Immature natural killer cell (primary cell): ENCODE measurements around the gene SLC23A2. TPM values are rescaled to one million over a fixed set of nuclear protein-coding genes. Genes with fewer than 3 reads are reported as not detected.
"Not testable (repeated sequence)": the region's sequence is repeated elsewhere in the genome, so short reads cannot be mapped to it uniquely, and the experiment has no call there.

Experiments
- DNase-seq, 3 donors: peaks; one replicate each; pipeline ENCODE4 v3.0.0; 2022; ENCODE audit warnings: mixed read lengths in 1 of 3
- H3K27ac Mint-ChIP-seq, 6 donors: one replicate each; pipeline ENCODE4 v1.8.0; 2020; ENCODE audit warnings: mixed read lengths in 6 of 6, mild to moderate bottlenecking in 5 of 6, inconsistent platforms in 4 of 6, moderate library complexity in 3 of 6
- H3K27me3 Mint-ChIP-seq, 3 donors: one replicate each; pipeline ENCODE4 v1.8.0; 2020 to 2021; ENCODE audit warnings: low read depth in 3 of 3, mild to moderate bottlenecking in 3 of 3, mixed read lengths in 3 of 3, moderate library complexity in 3 of 3, inconsistent platforms in 1 of 3
- H3K36me3 Mint-ChIP-seq, 3 donors: one replicate each; pipeline ENCODE4 v1.8.0; 2020; ENCODE audit warnings: mixed read lengths in 3 of 3, inconsistent platforms in 2 of 3, mild to moderate bottlenecking in 2 of 3
- H3K4me1 Mint-ChIP-seq, 2 donors: one replicate each; pipeline ENCODE4 v1.8.0; 2020; ENCODE audit warnings: inconsistent platforms in 2 of 2, mild to moderate bottlenecking in 2 of 2, mixed read lengths in 2 of 2, moderate library complexity in 1 of 2
- H3K4me3 Mint-ChIP-seq, 5 donors: one replicate each; pipeline ENCODE4 v1.8.0; 2020; ENCODE audit warnings: mild to moderate bottlenecking in 5 of 5, mixed read lengths in 5 of 5, inconsistent platforms in 3 of 5, moderate library complexity in 3 of 5
- H3K9me3 Mint-ChIP-seq, 6 donors: one replicate each; pipeline ENCODE4 v1.8.0; 2020; ENCODE audit warnings: mild to moderate bottlenecking in 6 of 6, mixed read lengths in 6 of 6, inconsistent platforms in 4 of 6, moderate library complexity in 3 of 6
- polyA plus RNA-seq, 3 donors: library from polyadenylated mRNA; unstranded; fragments of 300-500 nt; fragmentation: Illumina TruSeq; gene quantifications; one replicate each; pipeline ENCODE4 v1.2.3, GENCODE V29; 2021

SLC23A2 gene
- polyA plus RNA-seq, 3 donors from 2014 or later: 5.0 to 9.3 (median 5.1) TPM

DNA sequence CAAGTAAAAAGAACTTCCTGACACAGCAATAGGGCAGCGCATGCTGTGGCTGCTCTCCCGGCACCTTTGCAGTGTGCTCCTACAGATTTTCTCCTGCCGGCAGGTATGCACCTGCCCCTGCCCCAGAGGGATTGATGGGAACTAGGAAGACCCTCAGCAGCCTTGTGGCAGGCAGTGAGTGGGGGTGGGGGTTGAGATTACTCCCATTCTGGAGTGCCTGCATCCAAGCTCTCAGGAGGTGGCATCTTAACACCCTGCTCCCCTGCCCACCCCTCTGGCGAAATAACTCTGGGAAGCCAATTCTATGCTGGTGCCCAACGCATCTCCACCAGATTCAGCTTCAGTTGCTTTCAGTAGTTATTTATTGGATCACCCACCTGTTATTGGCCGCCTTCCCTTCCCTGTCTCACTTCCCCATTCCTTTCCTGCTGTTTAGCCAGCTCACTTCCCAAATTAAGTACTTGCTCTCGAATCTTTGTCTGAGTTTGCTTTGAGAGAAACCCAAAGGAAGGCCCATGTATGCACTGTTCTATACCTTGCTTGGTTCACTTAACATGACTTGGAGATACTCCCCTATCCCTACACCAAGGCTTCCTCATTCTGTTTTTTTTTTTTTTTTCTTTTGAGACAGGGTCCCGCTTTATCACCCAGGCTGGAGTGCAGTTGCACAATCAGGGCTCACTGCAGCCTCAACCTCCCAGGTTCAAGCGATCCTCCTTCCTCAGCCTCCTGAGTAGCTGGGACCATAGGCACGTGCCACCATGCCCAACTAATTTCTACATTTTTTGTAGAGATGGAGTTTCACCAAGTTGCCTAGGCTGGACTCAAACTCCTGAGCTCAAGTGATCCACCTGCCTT is 29.3 kb upstream of the SLC23A2 start:
- DNase-seq: no peak
- no peaks in the 10 kb centered on the region for H3K9me3 Mint-ChIP-seq
- H3K27me3 Mint-ChIP-seq: no peaks in the 10 kb centered on the region
- H3K36me3 Mint-ChIP-seq: no peaks in the 10 kb centered on the region
- no peak overlapping the region for H3K27ac Mint-ChIP-seq
- no peak overlapping the region for H3K4me3 Mint-ChIP-seq
- H3K4me1 Mint-ChIP-seq: no peaks in the 10 kb centered on the region

DNA sequence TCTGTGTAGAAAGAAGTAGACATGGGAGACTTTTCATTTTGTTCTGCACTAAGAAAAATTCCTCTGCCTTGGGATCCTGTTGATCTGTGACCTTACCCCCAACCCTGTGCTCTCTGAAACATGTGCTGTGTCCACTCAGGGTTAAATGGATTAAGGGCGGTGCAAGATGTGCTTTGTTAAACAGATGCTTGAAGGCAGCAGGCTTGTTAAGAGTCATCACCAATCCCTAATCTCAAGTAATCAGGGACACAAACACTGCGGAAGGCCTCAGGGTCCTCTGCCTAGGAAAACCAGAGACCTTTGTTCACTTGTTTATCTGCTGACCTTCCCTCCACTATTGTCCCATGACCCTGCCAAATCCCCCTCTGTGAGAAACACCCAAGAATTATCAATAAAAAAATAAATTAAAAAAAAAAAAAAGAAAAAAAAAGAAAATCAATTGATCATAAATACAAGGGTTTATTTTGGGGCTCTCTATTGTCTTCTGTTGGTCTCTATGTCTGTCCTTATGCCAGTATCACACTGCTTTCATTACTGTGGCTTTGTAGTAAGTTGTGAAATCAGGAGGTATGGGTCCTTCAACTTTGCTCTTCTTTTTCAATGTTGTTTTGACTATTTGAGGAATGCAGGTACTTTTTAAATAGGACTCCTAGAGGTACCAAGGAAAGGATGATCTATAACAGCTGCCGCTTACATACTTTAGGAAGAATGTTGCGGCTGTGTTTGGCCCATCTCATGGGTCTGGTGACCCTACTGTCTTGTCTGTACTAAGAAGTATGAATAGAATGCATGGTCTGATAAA is 27.1 kb upstream of the SLC23A2 start:
- H3K27me3 Mint-ChIP-seq, H3K4me1 Mint-ChIP-seq, H3K27ac Mint-ChIP-seq, H3K36me3 Mint-ChIP-seq, DNase-seq, H3K9me3 Mint-ChIP-seq, H3K4me3 Mint-ChIP-seq: not testable (repeated sequence)

DNA sequence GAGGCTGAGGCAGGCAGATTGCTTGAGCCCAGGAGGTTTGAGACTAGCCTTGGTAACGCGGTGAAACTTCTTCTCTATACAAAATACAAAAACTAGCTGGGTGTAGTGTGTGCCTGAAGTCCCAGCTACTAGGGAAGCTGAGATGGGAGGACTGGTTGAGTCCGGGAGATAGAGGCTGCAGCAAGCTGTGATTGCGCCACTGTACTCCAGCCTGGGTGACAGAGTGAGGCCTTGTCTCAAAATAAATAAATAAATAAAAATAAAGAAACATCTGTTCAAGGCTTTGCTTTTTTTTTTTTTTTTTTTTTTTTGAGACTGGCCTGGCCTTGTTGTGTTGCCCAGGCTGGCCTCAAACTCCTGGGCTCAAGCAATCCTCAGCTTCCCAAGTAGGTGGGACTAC is 23.7 kb upstream of the SLC23A2 start:
- DNase-seq: no peak
- Mint-ChIP-seq H3K4me3 (no peak overlapping the region), H3K4me1 (no peaks in the 10 kb centered on the region), H3K9me3 (no peaks in the 10 kb centered on the region), H3K27me3 (peaks cover 0 to 1% (median 0%) of the 10 kb centered on the region in 3 donors), H3K36me3 (no peaks in the 10 kb centered on the region), H3K27ac (no peak overlapping the region)

DNA sequence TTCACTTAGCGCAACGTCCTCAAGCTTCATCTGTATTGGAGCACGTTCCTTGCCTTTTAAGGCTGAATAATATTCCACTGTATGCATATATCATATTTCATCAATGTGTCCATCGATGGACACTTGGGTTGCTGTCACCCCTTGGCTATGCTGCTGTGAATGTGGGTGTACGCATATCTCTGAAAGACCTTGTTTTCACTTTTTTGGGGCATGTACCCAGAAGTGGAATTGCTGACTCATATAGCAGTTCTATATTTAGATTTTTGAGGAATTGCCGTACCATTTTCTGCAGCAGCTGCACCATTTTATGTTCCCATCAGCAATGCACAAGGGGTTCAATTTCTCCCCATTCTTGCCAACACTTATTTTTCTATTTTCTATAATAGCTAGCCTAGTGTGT is 22.8 kb upstream of the SLC23A2 start:
- no peak overlapping the region for H3K27ac Mint-ChIP-seq
- DNase-seq: no peak
- H3K9me3 Mint-ChIP-seq: no peaks in the 10 kb centered on the region
- peaks cover 0 to 1% (median 0%) of the 10 kb centered on the region in 3 donors for H3K27me3 Mint-ChIP-seq
- H3K4me3 Mint-ChIP-seq: no peak overlapping the region
- no peaks in the 10 kb centered on the region for H3K4me1 Mint-ChIP-seq
- no peaks in the 10 kb centered on the region for H3K36me3 Mint-ChIP-seq

DNA sequence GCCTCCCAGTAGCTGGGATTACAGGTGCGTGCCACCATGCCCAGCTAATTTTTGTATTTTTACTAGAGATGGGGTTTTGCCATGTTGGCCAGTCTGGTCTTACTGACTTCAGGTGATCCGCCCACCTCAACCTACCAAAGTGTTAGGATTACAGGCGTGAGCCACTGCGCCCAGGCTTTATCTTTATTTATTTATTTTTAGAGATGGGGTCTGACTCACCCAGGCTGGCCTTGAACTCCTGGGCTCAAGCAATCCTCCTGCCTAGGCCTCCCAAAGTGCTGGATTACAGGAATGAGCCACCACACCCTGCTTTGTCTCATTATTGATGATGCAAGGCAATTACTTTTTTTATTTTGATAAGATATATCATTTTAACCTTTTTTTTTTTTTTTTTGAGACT is 21.9 kb upstream of the SLC23A2 start:
- H3K4me1 Mint-ChIP-seq: not testable (repeated sequence)

DNA sequence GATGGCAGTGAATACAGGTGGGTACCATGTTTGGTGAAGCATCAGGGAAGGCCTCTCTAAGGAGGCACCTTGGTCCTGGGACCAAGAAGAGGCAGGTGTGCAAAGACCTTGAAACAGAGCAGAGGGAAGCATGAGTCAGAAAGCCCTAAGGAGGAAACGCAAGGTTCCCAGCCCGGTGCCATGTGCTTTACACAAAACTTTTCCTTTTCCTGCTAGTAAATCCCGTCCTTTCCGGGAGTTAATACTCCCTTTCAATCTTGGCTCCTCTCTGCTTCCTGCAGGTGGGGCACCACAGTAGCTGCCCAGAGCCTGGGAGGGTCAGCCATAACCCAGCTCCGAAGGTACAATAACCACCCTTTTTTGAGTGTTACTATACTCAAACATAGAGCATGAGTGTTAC is 19.4 kb upstream of the SLC23A2 start:
- H3K4me3 Mint-ChIP-seq: no peak overlapping the region
- no peaks in the 10 kb centered on the region for H3K9me3 Mint-ChIP-seq
- H3K27ac Mint-ChIP-seq: peak overlapping the region in 1 of 6 donors; percentile 50
- no peaks in the 10 kb centered on the region for H3K4me1 Mint-ChIP-seq
- peaks cover 0 to 5% (median 2%) of the 10 kb centered on the region in 3 donors for H3K27me3 Mint-ChIP-seq
- no peak for DNase-seq
- no peaks in the 10 kb centered on the region for H3K36me3 Mint-ChIP-seq

More for the DNA sequence above, 21.9 kb upstream of the SLC23A2 start:
- H3K36me3 Mint-ChIP-seq, DNase-seq, H3K9me3 Mint-ChIP-seq, H3K27ac Mint-ChIP-seq, H3K4me3 Mint-ChIP-seq, H3K27me3 Mint-ChIP-seq: not testable (repeated sequence)

DNA sequence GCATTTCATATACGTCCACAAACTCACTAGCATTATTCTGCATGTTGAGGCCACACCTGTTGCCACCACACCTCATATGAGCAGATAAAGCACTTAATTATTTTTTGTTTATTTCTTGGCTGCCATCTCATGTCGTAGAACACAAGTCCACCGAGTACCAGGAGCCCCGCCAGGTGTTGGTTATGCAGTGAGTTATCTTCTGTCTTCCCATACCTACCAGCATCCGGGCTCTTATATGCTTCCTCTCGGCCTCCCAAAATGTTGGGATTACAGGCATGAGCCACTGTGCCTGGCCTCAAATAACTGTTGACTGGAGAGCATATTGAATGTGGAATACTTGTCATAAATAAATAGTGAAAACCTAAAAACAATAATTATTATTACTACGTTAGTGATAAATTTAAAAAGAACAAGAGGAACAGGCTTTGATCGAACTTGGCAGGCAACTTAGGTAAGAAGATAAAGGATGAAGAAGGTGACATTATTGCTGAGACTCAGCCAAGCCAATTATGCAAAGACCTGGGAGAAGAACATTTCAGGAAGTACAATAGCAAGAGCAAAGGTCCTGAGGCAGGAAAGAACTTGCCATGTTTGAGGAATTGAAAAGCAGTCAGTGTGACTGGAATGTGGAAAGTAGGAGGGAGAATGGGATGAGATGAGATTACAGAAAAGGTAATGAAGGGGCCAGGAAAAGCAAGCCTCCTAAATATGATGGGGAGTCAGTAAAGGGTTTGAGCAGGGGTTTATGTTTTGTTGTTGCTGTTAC is 12.6 kb upstream of the SLC23A2 start:
- Mint-ChIP-seq H3K36me3 (peaks cover 0 to 4% (median 0%) of the 10 kb centered on the region in 3 donors), H3K9me3 (no peaks in the 10 kb centered on the region), H3K27ac (no peak overlapping the region), H3K4me1 (peaks cover 3 to 5% of the 10 kb centered on the region in 2 donors), H3K4me3 (no peak overlapping the region), H3K27me3 (peaks cover 0 to 6% (median 2%) of the 10 kb centered on the region in 3 donors)
- DNase-seq: no peak

DNA sequence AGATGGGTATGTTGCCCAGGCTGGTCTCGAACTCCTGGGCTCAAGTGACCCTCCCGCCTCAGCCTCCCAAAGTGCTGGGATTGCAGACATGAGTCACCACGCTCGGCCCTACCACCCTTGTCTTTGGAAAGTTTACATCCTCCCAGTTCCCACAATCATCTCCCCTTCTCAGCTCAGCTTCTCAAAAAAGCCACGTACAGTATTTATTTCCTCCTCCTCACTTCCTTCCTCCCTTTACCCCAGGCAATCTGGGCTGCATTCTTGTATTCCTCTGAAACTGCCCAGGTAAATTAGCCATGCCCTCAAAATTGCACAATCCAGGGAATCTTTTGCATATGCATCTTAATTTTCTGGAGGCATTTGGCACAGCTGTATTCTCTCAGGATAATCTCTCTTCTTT is 7.4 kb upstream of the SLC23A2 start:
- no peak for DNase-seq
- H3K27me3 Mint-ChIP-seq: peaks cover 0 to 1% (median 0%) of the 10 kb centered on the region in 3 donors
- no peaks in the 10 kb centered on the region for H3K9me3 Mint-ChIP-seq
- no peaks in the 10 kb centered on the region for H3K36me3 Mint-ChIP-seq
- no peak overlapping the region for H3K4me3 Mint-ChIP-seq
- H3K4me1 Mint-ChIP-seq: peaks cover 4 to 10% of the 10 kb centered on the region in 2 donors
- H3K27ac Mint-ChIP-seq: peak overlapping the region in 2 of 6 donors; percentile 11 to 39

DNA sequence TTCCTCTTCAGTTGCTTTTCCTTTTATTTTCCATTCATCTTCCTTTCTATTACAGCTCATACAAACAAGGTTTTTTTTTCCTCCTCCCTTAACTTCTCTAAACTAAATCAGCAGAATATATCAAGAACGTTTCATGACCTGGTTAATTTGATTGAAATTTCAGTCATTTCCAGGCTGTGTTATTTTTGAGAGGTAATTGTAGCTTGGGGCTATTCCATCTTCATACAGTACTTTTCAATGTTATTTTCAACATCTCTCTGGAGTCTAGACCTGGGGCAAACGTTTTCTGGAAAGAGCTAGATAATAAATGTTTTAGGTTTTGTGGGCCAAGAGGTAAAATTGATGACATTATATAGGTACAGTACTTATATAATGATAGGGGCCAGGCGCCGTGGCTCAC is 4.0 kb upstream of the SLC23A2 start:
- Mint-ChIP-seq H3K4me1 (peaks cover 15 to 25% of the 10 kb centered on the region in 2 donors), H3K4me3 (no peak overlapping the region), H3K27me3 (peaks cover 2 to 4% (median 4%) of the 10 kb centered on the region in 3 donors), H3K9me3 (no peaks in the 10 kb centered on the region), H3K27ac (no peak overlapping the region), H3K36me3 (no peaks in the 10 kb centered on the region)
- DNase-seq: no peak

DNA sequence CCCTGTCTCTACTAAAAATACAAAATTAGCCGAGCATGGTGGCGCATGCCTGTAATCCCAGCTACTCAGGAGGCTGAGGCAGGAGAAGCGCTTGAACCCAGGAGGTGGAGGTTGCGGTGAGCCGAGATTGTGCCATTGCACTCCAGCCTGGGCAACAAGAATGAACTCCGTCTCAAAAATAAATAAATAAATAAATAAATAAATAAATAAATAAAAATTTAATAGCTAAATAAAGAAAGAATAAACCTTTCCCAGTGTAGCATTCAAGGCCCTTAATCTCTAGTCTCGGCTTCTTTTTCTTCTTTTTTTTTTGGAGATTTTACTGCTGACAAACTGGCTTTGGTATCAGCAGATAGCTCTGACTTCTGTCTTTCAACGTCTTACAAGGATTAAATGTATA is 3.5 kb upstream of the SLC23A2 start:
- H3K36me3 Mint-ChIP-seq, H3K27me3 Mint-ChIP-seq, H3K9me3 Mint-ChIP-seq, DNase-seq, H3K27ac Mint-ChIP-seq, H3K4me3 Mint-ChIP-seq: not testable (repeated sequence)
- peaks cover 20 to 30% of the 10 kb centered on the region in 2 donors for H3K4me1 Mint-ChIP-seq

DNA sequence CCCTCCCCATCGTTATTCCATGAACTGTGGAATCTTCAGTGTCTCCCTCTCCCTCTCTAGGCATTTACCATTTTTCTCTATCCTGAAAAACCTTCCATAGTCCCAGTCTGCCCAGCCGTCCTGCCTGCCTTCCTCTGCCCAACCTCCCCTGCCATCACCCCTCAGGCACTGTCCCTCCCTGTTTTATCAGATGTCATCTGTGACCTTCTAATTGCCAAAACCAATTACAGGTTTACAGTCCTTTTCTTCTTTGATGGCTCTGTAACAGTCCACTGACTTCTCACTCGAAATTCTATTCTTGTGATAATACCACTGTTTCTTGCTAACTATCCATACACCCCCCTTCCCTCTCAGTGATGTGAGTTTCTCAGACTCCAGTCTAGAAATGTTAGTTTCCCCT is 2.3 kb upstream of the SLC23A2 start:
- DNase-seq: no peak
- peaks cover 26 to 34% of the 10 kb centered on the region in 2 donors for H3K4me1 Mint-ChIP-seq
- H3K27me3 Mint-ChIP-seq: peaks cover 4 to 9% (median 4%) of the 10 kb centered on the region in 3 donors
- H3K4me3 Mint-ChIP-seq: peak overlapping the region in 4 of 5 donors; percentile 13 to 46 (median 30)
- H3K9me3 Mint-ChIP-seq: no peaks in the 10 kb centered on the region
- peak overlapping the region in 1 of 6 donors; percentile 17 for H3K27ac Mint-ChIP-seq
- no peaks in the 10 kb centered on the region for H3K36me3 Mint-ChIP-seq

DNA sequence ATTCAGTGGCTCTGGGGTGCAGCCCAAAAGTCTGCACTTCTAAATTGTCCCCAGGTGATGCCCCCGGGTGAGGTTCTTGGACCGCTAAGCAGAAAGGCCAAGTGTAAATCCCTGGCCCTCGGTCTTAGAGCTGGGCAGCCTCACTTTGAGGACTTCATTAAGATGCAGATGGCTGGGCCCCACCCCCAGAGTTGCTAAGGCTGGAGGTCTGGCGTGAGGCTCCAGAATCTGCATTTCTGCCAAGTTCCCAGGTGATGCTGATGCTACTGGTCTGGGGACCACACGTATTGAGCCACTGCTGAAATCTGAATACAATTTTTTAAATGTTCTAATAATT is 735 bp upstream of the SLC23A2 start:
- Mint-ChIP-seq H3K36me3 (no peaks in the 10 kb centered on the region), H3K27ac (peak overlapping the region; percentile 63 to 93 (median 84)), H3K9me3 (no peaks in the 10 kb centered on the region), H3K27me3 (peaks cover 4 to 9% (median 6%) of the 10 kb centered on the region in 3 donors), H3K4me1 (peaks cover 37 to 44% of the 10 kb centered on the region in 2 donors), H3K4me3 (peak overlapping the region; percentile 88 to 93 (median 92))
- DNase-seq: no peak

DNA sequence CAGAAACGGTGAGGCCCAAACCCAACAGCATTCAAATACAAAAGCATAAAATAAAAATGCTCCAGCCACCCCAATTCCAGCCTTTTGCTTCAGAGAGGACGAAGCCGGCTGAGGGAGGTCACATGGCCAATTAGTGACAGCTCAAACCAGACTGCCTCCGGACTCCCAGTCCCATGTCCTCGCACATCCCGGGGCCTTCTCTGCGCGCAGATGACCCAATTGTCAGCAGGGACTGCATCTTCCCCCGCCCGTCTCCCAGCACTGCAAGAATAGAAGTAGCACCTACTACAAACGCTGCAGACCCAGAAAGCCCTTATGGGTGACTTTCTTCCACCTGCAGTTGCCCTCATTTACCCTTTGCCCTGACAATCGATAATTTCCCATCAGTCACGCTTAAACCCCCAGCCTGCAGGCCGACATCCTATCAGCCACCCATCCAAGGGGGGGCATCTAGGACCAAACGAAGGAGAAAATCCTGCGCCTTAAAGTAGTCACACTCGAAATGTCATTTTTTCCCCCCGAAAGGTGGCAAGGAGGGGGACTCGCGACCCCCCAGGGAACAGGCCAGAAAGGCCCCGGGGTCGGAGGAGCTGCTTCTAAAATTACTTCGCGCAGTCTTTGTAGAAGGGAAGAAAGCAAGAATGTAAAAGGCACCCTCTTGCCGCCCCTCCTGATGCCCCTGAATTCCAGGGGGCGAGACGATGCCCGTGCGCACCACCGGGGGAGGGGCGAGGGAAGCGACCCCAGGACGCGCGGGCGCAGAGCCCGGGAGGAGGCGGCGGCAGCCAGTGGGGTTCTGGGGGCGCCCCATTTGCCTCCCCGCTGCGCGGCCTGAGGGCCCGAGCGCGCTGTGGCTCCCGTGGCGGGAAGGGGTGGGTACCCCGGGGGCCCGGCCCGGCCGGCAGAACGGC is 792 bp downstream of the SLC23A2 start:
- peak in 2 of 3 donors; percentile 17 to 20 for DNase-seq
- peaks cover 42 to 49% of the 10 kb centered on the region in 2 donors for H3K4me1 Mint-ChIP-seq
- H3K27ac Mint-ChIP-seq: peak overlapping the region; percentile 37 to 94 (median 77)
- H3K4me3 Mint-ChIP-seq: peak overlapping the region; percentile 87 to 96 (median 94)
- no peaks in the 10 kb centered on the region for H3K36me3 Mint-ChIP-seq
- H3K27me3 Mint-ChIP-seq: peaks cover 4 to 9% (median 6%) of the 10 kb centered on the region in 3 donors
- no peaks in the 10 kb centered on the region for H3K9me3 Mint-ChIP-seq
